HG03108 (cell line): ENCODE results near the gene SAMD14.
A peak's percentile ranks its signal among the peaks of the same experiment; 100 is the strongest.

Experiments used
- ATAC-seq: cut with Tn5 transposase; IDR thresholded peaks from one replicate; pipeline ENCODE4 v1.9.1; 2021; ENCODE audit warnings: moderate library complexity; ENCODE audit not compliant: unreplicated experiment

SAMD14 gene

DNA sequence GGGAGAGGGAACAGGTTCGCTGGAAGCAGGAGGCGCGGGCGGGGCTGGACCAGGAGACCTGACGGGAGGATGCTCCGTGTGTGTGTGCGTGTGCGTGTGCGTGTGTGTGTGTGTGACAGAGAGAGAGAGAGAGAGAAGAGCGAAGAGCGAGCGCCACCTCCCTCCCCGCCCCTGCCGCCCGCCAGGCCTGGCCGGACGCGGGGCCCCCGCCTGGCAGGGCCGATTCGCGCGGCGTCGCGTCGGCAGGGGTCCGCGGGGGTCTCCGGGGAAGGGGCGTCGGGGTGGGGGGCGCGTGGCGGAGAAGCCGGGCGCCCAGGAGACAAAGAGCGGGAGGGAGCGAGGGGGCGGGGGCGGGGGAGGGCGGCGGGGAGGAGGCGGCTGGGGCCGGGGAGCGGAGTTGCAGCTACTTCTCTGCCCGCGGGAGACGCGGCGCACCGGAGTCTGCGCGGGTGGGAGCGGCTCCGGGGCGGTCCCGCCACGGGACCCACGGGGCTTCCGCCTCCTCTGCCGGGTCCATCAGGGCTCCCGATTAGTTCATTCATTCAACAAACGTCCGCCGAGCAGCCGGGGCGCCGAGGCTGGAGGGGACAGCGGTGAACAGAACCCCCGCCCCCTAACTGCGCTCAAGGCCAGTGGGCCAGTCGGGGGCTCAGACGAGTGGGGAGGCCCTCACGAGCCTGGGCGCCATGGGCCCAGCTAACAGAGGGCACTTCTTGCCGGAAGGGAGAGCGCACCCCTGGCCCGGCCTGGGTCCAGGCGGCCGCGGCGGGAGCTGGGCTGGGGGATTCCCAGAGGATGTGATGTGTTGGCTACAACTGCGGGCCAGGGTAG is at the start of gene SAMD14:
TSS of gene SAMD14 (minus strand) at position 433 of the 831 bp plus-strand sequence. CDS start 5,201 bp downstream, outside the sequence.
- no peak for ATAC-seq

GRCh38 chr17:50177983-50178834 is 48.2 kb upstream of the SAMD14 start:
- peak; percentile 75 for ATAC-seq

GRCh38 chr17:50177476-50177875 is 47.5 kb upstream of the SAMD14 start:
- no peak for ATAC-seq

GRCh38 chr17:50176559-50177357 is 46.8 kb upstream of the SAMD14 start:
- ATAC-seq = no peak

GRCh38 chr17:50175035-50175807 is 45.3 kb upstream of the SAMD14 start:
- ATAC-seq = no peak

- ATAC-seq = no peak
Measured at GRCh38 chr17:50174444-50174843, 44.5 kb upstream of the SAMD14 start.

- ATAC-seq = no peak
Measured at GRCh38 chr17:50173335-50173941, 43.5 kb upstream of the SAMD14 start.

DNA sequence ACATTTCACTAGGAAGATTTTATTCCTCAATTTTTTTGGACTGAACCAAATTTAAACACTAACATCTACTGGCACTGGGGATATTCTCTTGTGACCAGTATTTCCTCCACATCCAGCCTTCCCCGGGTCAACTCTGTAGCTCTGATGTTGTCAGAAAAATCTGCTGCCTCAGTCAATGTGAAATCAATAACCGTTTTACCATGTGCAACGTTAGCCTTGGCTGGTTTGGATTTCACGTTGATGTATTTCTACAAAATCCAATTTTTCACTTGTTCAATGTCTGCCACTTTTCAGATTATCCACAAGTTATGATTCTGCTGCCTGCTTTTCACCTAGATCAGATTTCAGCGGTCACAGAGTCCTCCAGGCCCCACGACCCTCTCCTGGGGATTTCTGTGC is 43.0 kb upstream of the SAMD14 start:
- no peak for ATAC-seq

DNA sequence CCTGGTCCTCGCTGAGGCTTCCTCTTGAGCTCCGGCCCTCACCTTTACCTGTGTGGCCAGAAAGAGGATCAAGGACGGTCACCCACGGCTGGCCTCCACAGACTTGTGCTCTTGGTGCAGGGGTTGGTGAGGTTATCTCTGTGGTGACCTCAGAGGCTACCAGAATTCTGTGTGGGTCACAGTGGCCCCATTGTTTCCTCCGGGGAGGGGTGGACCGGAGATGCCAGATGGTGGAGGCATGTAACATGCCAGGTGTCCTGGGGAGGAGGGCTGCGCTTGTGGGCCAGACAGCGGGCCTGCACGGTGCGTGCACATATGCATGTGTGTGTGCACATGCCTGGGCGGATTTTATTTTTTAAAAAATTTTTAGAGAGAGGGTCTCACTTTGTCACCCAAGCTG is 42.2 kb upstream of the SAMD14 start:
- ATAC-seq = no peak

DNA sequence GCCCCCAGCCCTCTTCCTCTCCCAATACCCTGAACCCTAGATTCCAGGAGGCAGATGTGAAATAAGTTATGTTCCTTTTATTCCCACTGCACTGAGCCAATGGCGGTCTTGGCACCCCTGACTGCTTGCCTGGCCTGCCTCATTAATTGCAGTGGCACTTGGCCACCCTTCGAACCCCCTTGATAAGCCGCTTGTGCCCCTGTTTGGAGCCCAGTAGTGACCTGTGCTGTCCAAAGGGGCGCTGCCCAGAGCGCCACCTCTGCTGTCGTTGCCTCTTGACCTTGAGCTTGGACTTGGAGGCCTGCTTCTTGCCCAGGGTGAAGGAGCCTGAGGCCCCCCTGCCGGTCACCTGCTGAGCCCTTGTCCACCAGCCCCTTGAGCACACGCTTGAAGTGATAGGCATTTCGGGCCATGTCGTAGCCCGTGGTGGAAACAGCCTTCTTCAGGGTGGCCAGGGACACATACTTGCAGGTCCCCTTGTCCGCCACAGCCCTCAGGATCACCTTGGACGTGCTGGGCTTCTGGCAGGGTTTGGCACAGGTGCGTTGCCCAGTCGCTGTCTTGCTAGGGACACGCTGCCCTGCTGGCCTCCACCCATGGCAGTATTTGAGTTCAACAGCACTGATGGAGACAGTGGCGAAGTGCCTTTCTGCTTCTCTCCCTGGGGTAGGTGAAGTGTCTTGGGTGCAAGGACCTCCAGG is 41.6 kb upstream of the SAMD14 start:
- no peak for ATAC-seq

DNA sequence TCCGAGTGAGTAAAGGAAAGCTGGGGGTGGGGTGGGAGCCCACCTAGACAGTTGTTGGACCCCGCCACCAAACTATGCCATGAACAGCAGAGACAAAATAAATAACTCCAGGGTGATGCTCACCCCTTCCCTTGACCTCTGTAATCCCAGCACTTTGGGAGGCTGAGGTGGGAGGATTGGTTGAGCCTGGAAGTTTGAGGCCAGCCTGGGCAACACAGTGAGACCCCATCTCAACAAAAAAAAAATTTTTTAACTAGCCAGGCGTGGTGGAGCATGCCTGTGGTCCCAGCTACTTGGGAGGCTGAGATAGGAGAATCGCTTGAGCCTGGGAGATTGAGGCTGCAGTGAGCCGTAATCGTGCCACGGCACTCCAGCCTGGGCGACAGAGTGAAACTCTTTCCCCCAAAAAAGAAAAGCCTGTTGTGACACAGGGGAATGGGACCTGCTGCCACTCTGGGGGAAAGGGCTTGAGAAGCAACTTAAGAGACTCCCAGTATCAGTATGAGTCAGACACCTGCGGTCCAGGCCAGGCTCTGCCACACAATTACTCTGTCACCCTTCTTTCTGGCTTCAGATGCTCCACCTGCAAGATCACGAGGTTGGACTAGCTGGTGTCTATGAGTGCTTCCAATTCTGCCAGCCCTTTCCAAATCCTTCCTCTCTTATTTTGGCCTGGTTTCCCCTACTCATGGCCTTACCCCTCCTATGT is 40.9 kb upstream of the SAMD14 start:
- peak; percentile 82 for ATAC-seq

GRCh38 chr17:50169881-50170459 is 40.0 kb upstream of the SAMD14 start:
- no peak for ATAC-seq

GRCh38 chr17:50169121-50169764 is 39.3 kb upstream of the SAMD14 start:
- no peak for ATAC-seq

GRCh38 chr17:50168319-50168718 is 38.4 kb upstream of the SAMD14 start:
- ATAC-seq = no peak

DNA sequence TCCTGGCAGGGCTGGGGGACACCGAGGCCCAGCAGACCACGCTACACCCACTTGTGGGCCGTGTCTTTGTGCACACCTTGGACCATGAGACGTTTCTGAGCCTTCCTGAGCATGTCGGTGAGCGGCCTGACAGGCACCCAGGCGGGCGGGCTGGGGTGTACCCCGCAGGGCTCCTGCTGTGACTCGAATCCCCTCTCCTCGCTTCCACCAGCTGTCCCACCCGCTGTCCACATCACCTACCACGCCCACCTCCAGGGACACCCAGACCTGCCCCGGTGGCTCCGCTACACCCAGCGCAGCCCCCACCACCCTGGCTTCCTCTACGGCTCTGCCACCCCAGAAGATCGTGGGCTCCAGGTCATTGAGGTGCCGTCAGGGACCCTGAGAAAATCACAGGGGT is 37.4 kb upstream of the SAMD14 start:
- ATAC-seq = no peak

- ATAC-seq = no peak
Measured at GRCh38 chr17:50166518-50167181, 36.7 kb upstream of the SAMD14 start.

DNA sequence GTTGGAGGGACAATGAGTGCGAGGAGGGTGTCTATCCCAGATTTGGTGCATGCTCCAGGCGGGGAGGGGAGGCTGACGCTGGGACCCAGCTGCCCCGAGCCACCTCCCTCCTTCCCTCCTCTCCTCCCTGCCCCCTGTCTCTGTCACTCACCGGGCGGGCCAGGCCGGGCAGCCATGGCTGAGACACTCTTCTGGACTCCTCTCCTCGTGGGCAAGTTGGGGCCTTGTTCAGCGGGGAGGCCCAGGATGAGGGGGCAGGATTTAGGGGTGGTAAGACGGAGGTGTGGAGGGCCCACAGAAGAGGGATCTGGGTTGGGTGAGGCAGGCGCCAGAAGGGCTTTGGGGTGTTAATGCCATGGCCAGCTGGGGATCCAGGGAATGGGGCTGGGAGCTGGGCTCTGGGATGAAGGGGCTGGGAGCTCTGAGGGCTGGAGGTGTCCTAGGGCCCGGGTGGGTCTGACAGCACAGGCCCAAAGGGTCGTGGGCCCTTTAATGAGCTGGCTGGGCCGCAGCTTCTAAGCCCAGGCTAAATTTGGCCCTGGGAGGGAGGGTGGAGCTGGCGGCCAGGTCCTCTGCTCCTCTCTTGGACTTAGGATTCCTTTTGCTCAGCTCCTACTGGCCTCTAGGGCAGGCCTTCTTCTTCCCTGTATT is 36.0 kb upstream of the SAMD14 start, which contains the start of gene SGCA:
TSS of gene SGCA (plus strand) at position 139 of the 651 bp plus-strand sequence. CDS start at position 175, 36 bp downstream.
- ATAC-seq = no peak
